Sigmoid colon (tissue), 4 donors: ENCODE measurements around the gene NHERF2.

Experiments used
- CTCF ChIP-seq, 4 experiments: fragments of 450-650 bp in 3 of 4; fragments of 200-600 bp in 1 of 4; IDR thresholded peaks; one replicate each; pipeline ENCODE4 v1.5.1; 2016 to 2019; ENCODE audit warnings: antibody characterized with exemption in 4 of 4, mild to moderate bottlenecking in 3 of 4, moderate library complexity in 2 of 4
- EP300 ChIP-seq, 4 donors: sonication (generic); formaldehyde crosslinking; IDR thresholded peaks; one replicate each; pipeline ENCODE4 v1.6.1; 2017; ENCODE audit warnings: antibody characterized with exemption in 4 of 4
- POLR2A ChIP-seq, 2 donors: fragments of 450-650 bp; IDR thresholded peaks; one replicate each; pipeline ENCODE4 v1.6.1; 2016; ENCODE audit warnings: antibody characterized with exemption in 2 of 2, mild to moderate bottlenecking in 2 of 2, moderate library complexity in 2 of 2
- POLR2AphosphoS5 ChIP-seq, 4 donors: sonication (generic); formaldehyde crosslinking; IDR thresholded peaks; one replicate each; pipeline ENCODE4 v1.6.1; 2017; ENCODE audit warnings: antibody characterized with exemption in 4 of 4

- TF ChIP-seq CTCF (IDR thresholded peaks at IDR 0.05): no peak
- TF ChIP-seq POLR2A (IDR thresholded peaks at IDR 0.05): no peak
- no peak for TF ChIP-seq POLR2AphosphoS5 (IDR thresholded peaks at IDR 0.05)
- TF ChIP-seq EP300 (IDR thresholded peaks at IDR 0.05): no peak
These were observed 2.0 kb downstream of the NHERF2 start for GRCh38 chr16:2028620-2029220.
